Thyroid gland (tissue), 4 donors: ENCODE measurements around the gene CLDN19.

Experiments
- POLR2A ChIP-seq, 2 donors: fragments of 450-650 bp; IDR thresholded peaks; one replicate each; pipeline ENCODE4 v1.6.1; 2017; ENCODE audit warnings: antibody characterized with exemption in 2 of 2, mild to moderate bottlenecking in 2 of 2, moderate library complexity in 1 of 2
- TF ChIP-seq, protein P1 (sequence below), 6 experiments: fragments of 200-600 bp in 3 of 6; fragments of 450-650 bp in 3 of 6; sonication (generic) in 3 of 6; IDR thresholded peaks; one replicate each; pipeline ENCODE4 v1.5.1; 2016 to 2019; ENCODE audit warnings: antibody characterized with exemption in 6 of 6, mild to moderate bottlenecking in 2 of 6, inconsistent platforms in 1 of 6, moderate library complexity in 1 of 6

DNA sequence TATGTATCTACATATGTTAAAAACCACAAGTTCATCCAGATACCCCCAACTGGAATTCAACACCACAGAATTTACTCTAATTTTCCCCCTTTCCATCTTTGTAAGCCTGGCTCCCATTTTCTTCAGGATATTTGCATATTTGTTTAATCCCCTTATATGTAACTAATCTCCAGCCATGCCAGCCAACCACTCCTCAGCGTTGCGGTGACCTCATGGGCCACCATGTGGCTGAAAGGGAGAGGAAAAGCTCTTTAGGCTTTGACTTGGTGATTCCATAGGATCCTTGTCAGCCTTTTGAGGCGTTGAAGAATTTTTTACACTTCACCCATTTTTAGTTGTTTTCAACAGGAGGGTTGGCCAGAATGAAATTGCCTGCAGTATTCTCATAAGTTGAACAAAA, 10.0 kb downstream of the CLDN19 start:
- TF ChIP-seq, protein P1, sequence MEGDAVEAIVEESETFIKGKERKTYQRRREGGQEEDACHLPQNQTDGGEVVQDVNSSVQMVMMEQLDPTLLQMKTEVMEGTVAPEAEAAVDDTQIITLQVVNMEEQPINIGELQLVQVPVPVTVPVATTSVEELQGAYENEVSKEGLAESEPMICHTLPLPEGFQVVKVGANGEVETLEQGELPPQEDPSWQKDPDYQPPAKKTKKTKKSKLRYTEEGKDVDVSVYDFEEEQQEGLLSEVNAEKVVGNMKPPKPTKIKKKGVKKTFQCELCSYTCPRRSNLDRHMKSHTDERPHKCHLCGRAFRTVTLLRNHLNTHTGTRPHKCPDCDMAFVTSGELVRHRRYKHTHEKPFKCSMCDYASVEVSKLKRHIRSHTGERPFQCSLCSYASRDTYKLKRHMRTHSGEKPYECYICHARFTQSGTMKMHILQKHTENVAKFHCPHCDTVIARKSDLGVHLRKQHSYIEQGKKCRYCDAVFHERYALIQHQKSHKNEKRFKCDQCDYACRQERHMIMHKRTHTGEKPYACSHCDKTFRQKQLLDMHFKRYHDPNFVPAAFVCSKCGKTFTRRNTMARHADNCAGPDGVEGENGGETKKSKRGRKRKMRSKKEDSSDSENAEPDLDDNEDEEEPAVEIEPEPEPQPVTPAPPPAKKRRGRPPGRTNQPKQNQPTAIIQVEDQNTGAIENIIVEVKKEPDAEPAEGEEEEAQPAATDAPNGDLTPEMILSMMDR (IDR thresholded peaks at IDR 0.05), result no peak
- no peak for TF ChIP-seq POLR2A (IDR thresholded peaks at IDR 0.05)
